Peyer's patch (tissue), 4 donors: ENCODE measurements around the gene DSCAML1.

ENCODE experiments used
- CTCF ChIP-seq, 6 experiments: fragments of 450-650 bp in 4 of 6; fragments of 200-600 bp in 2 of 6; sonication (generic) in 1 of 6; IDR thresholded peaks; one replicate each; pipeline ENCODE4 v1.5.1; 2017 to 2019; ENCODE audit warnings: antibody characterized with exemption in 6 of 6, mild to moderate bottlenecking in 3 of 6, moderate library complexity in 1 of 6
- POLR2A ChIP-seq, 2 donors: fragments of 450-650 bp; IDR thresholded peaks; one replicate each; pipeline ENCODE4 v1.5.1; 2017; ENCODE audit warnings: antibody characterized with exemption in 2 of 2, mild to moderate bottlenecking in 2 of 2, moderate library complexity in 2 of 2

GRCh38 chr11:117593065-117593464 lies 204.0 kb downstream of the DSCAML1 start:
- no peak for TF ChIP-seq POLR2A (IDR thresholded peaks at IDR 0.05)
- TF ChIP-seq CTCF (IDR thresholded peaks at IDR 0.05), result no peak
